ENCODE data around the gene GABARAPL2.

GABARAPL2 gene

GRCh38 chr16:75555213-75555706 lies 10.9 kb upstream of the GABARAPL2 start:
- DNase-seq (ENCODE audit: low read depth in 2 of 2): no peak

GRCh38 chr16:75555707-75556430 lies 10.3 kb upstream of the GABARAPL2 start, which contains the start of gene TMEM231:
Gene TMEM231 (minus strand): TSS chr16:75556252. CDS start chr16:75556209, 43 bp downstream.
- DNase-seq (ENCODE audit: low read depth in 2 of 2): peak; percentile 96 to 98

- DNase-seq (ENCODE audit: low read depth in 2 of 2): no peak
Observed at GRCh38 chr16:75556431-75556950, 9.7 kb upstream of the GABARAPL2 start.

- no peak for DNase-seq (ENCODE audit: low read depth in 2 of 2)
Observed at GRCh38 chr16:75558846-75559401, 7.3 kb upstream of the GABARAPL2 start.

GRCh38 chr16:75559564-75560372 lies 6.4 kb upstream of the GABARAPL2 start:
- no peak for DNase-seq (ENCODE audit: low read depth in 2 of 2)

GRCh38 chr16:75565640-75566039 lies 539 bp upstream of the GABARAPL2 start:
- no peak for DNase-seq (ENCODE audit: low read depth in 2 of 2)

GRCh38 chr16:75566758-75567255 lies 628 bp downstream of the GABARAPL2 start:
- no peak for DNase-seq (ENCODE audit: low read depth in 2 of 2)

- no peak for DNase-seq (ENCODE audit: low read depth in 2 of 2)
Observed at GRCh38 chr16:75567911-75568310, 1.7 kb downstream of the GABARAPL2 start.

- DNase-seq (ENCODE audit: low read depth in 2 of 2): no peak
Observed at GRCh38 chr16:75570396-75571065, 4.4 kb downstream of the GABARAPL2 start.

- no peak for DNase-seq (ENCODE audit: low read depth in 2 of 2)
Observed at GRCh38 chr16:75572864-75573542, 6.8 kb downstream of the GABARAPL2 start.

GRCh38 chr16:75573955-75574354 lies 7.8 kb downstream of the GABARAPL2 start:
- no peak for DNase-seq (ENCODE audit: low read depth in 2 of 2)

GRCh38 chr16:75575958-75576357 lies 9.8 kb downstream of the GABARAPL2 start:
- no peak for DNase-seq (ENCODE audit: low read depth in 2 of 2)

- no peak for DNase-seq (ENCODE audit: low read depth in 2 of 2)
Observed at GRCh38 chr16:75576384-75576811, 10.2 kb downstream of the GABARAPL2 start.

GRCh38 chr16:75578212-75578611 lies 12.0 kb downstream of the GABARAPL2 start:
- no peak for DNase-seq (ENCODE audit: low read depth in 2 of 2)

- DNase-seq (ENCODE audit: low read depth in 2 of 2): no peak
Observed at GRCh38 chr16:75578725-75579124, 12.5 kb downstream of the GABARAPL2 start.

- DNase-seq (ENCODE audit: low read depth in 2 of 2): no peak
Observed at GRCh38 chr16:75579281-75579834, 13.2 kb downstream of the GABARAPL2 start.

- DNase-seq (ENCODE audit: low read depth in 2 of 2): no peak
Observed at GRCh38 chr16:75584108-75584507, 17.9 kb downstream of the GABARAPL2 start.

GRCh38 chr16:75588716-75589115 lies 22.5 kb downstream of the GABARAPL2 start:
- no peak for DNase-seq (ENCODE audit: low read depth in 2 of 2)

- DNase-seq (ENCODE audit: low read depth in 2 of 2): no peak
Observed at GRCh38 chr16:75589306-75589705, 23.1 kb downstream of the GABARAPL2 start.
